HTERT RPE-1 (cell line): ENCODE measurements around the gene CMKLR1.

ENCODE experiments used
- in situ Hi-C: fragments of 300-500 bp; cut with MboI; formaldehyde crosslinking; loops from 4 replicates; pipeline ENCODE4 v1.14.3; 2020; ENCODE audit warnings: low sequenced_read_pairs

The CMKLR1 gene

DNA sequence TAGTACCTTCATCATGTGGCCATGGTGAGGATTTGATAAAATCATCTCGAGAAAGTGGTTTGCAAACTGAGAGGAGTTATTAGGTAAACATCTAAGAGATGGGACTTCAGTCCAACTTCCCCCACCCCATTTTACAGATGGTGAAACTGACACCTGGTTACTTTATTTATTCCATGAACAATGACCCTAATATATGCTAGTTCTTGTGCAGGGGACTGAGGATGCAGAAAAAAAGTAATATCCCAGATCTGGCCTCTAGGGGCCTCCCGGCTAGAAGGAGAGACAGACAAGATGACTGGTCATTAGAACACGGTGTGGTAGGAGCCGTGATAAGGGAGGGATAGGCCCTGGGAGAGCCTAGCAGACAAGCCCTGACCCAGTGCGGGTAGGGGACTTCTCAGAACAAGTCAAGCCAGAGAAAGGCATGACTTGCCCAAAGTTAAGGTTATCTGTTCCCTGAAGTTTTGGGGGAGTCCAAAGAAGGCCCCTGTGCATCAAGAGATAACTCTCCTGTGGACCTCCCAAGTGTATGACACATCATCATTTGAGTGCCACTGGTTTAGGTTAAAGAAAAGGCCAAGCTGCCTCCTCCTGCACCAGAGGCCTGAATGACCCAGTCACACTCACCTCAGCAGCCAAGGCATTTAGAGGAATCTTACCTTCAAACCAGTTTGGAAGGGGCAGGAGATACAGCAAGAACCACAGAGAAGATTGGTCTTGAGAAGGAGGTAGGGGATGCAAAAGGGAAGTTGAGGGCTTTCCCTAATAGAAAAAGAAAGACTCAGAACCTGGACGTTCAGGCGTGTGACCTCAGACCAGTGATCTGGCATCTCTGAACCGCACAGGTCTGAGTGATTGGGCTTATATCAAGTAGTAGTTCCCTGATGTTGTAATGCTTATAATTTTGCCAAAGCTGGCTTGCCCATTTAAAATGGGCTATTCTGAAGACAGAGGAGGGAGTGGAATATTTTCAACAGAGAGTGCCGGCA, 1.6 kb downstream of the CMKLR1 start:
- in situ Hi-C loops = no loop called here

DNA sequence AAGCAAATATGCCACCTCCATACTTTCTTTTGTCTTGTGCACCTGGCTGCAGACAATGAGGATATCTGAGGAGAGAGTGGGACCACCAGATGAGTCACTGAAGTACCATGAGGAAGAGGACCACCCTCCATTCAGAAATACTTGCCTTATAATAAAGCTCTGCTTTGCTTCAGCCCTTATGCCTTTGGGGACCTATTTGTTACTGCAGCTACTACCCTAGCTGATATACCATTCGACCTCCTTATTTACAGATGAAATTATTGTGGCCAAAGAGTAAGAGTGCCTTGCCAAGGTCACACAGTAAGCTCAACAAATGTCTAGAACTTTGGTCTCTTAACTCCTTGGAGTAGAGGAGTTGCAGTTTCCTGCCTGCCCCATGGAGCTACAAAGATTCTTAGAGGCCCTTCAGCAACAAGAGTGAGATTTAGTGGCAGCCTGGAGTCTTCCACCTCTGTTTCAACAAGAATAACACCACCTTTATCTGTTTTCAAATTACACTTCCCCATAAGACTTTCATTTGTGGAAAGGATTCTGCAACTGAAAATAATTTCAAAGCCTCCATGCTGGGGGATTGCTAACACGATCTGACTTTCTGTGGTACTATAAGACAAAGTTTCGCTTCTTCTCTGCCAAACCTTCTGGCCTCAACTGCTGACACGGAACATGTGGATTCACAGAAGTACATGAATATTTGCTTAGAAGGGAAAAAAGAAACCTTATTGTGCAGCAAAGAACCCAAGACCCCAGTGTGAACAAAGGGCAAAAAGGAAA, 3.6 kb downstream of the CMKLR1 start:
- in situ Hi-C loops = no loop called here

DNA sequence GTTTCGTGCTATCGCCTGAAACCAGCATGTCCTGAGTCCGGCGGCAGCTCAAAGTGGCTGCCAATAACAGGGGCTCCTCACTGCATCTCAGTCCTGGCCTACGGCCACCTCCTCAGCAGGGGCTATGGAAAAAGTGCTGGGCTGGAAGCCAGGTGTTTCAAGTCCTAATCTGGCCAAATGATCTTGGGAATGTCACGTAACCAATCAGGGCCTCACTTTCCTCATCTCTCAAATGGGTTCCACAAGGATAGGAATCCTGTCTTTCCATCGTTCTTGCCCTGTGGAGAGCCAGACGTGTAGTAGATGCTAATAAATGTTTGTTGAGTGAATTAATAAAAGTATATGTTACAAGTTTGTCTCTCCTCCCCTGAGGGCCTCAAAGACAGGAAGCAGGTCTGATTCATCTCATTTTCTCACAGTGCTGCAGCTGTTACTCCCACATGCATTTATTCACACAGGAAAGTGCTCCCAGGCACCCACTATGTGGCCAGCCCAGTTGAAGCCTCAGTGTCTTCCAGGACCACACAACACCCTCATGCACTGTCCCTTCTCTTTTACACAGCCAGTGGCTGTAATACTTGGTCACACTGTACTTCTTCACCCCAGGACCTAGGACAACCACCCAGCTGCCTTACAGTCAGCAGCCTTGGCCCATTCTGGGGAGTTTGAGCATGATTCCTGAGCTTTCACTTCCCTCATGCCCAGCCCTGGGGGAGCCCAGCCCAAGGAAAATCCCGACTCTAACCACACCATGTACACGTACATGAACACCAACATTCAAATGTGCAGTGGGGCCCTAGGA, 5.0 kb downstream of the CMKLR1 start:
- in situ Hi-C loops = no loop called here

DNA sequence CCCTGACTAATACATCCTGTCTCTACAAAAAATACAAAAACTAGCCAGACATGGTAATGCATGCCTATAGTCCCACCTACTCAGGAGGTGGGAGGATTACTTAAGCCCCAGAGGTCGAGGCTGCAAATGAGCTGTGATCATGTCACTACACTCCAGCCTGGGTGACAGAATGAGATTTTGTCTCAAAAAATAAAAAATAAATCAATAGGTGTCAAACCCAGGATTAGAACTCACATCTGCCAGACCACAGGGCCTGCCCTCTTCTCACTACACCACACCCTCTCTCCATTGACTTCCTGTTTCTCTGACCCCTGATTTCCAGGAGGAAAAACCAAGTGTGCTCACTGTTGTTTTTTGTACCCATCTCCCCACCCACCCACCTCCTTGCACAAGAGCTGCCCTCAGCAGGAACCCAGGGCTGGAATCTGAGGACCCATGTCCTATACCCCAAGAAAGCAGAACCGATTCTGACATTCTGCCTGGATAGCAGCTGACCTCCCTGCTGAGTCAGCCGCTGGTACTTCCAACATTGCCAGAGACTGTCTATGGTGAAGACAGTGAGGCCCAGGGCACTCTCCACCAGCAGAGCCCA, 6.2 kb downstream of the CMKLR1 start:
- in situ Hi-C loops = no loop called here

DNA sequence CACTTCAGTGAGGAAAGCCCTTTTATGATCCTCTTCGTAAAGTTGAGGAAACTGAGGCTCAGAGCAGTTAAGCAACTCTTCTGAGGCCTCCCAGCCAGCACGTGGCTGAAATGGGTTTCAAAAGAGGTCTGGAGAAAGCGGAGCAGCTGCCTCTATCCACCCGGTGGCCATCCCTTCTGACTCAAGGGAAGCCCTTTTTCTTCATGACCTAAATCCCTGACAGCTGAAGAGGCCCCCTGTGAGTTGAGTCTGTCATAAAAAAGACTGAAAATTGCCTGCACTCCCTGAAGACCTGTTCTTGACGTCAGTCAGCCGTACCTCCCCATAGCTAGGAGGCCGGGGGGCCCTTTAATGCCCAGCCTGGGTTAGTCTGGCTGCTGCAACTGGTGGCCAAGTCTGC, 10.7 kb downstream of the CMKLR1 start:
- in situ Hi-C loops = no loop called here

DNA sequence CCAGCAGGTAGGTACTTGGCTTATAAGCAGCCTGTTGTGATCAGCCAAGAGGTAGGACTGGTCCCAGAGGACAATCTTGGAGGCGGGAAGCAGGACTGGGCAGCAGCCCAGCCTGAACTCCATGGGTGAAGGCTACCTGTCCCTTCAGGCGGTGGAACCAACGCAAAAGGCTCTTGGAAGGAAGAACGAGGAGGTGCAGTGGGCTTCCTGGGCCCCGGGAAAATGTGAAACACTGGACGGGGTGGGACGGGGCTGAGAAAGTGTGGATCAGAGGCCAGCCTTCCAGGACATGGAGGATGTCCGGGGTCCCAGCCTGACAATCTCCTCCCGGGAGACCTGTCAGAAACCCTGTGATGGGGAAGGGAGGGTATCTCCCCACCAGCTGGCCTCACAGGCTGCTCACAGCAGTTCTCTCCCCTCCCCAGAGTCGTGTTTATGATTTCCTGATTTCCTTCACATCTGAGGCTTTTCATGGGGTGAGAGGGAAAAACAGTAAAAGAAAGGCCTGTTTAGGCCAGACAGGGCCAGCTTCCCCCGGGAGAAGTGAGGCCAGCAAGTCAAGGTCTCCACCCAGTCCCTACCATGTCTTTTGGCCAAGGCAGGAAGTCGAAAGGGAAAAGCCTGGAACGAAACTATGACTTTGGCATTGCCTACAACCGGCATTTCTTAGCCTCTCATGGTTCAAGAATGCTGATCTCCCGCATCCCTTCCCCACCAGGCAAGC, 11.3 kb downstream of the CMKLR1 start:
- in situ Hi-C loops = no loop called here

DNA sequence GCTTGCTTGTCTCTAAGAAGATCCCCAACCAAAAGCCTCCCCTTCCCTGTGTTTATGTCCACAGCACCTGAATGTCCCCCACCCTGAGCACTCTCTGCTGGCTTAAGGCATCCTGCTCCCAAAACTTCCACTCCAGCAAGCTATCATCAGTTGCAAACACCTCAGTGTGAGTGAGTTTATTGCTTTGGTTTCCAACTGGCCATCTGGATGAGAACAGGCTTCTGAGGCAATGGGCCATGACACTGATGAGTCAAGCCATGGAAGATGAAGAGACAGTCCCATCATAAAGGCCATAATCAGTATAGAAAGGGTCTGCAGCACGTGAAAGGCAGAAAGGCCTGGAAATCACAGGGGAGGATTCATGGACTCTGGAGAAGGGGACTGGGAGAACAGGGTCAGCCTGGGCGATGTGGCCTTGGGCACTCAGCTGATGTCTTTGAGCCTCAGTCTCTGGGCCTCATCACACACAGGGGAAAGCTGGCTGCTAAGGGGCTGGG, 12.8 kb downstream of the CMKLR1 start:
- in situ Hi-C loops = no loop called here

DNA sequence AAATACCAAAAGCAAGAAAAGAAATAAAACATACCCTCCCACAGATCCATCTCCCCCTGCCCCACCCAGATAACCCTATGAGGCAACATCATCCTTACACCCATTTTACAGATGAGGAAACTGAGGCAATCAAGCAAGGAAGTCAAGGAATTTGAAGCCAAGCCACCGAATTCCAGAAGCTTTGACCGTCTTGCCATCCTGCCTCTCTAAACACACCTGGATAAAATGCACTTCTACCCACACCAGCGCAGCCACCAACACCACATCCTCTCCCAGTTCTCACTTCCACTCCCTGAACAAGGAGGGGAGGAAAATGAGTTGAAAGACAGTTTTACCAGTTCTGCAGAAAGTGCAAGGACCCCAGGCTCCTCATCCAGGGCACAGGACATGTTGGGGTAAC, 13.6 kb downstream of the CMKLR1 start:
- in situ Hi-C loops = no loop called here

DNA sequence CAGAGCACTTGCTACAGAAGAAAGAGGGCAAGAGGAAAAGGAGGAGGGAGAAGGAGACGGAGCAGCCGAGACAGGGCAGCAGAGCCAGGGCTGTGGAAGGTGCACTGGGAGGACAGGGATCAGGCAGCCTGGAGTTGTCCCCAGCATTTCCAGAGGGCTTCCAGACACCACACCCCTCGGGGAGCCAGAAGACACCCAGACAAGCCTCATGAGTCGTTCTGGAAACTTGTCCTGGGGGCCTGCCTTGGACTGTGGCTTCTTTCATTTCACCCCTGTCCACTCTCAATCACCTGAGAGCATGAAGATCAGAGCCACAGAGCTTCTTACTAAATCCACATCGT, 14.1 kb downstream of the CMKLR1 start:
- in situ Hi-C loops = no loop called here

DNA sequence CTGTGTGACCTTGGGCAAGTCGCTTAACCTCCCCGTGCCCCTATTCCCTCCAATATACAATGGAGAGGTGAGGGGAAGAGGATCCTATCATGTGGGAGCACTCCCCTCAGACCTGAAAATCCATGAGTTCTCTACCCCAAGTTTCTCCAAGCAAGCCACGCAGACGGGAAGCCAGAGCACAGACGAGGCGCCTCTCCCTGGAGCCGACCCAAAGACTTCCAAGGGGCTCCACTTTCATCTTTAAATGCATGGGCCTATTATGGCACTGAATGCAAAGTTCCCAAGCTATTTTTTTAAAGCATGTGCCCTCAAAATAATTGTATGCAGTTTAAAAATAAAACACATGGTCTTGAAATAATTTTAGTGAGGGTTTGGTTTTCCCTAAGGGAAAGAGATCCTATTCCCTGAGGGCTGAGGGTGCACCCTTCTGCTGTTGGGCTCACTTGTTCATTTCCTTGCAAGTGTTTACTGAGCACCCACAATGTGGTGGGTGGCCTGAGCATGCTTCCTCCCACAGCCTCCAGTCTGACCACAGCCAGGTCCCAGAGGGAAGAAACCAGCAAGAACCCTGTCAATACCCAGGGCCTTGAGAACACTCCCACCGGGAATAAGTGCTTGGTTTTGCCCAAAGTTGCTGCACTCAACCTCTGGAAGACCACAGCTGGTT, 14.6 kb downstream of the CMKLR1 start:
- in situ Hi-C loops = no loop called here

DNA sequence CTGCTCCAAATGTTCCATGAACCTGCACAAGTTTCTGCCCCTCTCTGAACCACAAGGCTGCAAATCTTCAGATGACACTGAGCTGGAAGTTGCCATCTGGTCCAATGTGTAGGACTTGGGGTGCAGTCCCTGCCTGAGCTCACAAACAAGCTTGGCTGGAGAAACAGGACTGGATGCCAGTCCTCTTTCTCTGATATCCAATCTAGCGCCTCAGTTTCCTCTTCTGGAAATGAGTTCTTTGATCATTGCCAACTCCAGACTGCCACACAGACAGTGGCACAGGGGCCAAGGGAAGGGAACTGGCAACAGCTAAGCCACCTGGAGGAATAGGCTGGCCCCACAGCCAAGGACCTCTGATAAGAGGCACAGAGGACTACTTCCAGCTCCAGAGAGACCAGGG, 15.5 kb downstream of the CMKLR1 start:
- in situ Hi-C loops = no loop called here

DNA sequence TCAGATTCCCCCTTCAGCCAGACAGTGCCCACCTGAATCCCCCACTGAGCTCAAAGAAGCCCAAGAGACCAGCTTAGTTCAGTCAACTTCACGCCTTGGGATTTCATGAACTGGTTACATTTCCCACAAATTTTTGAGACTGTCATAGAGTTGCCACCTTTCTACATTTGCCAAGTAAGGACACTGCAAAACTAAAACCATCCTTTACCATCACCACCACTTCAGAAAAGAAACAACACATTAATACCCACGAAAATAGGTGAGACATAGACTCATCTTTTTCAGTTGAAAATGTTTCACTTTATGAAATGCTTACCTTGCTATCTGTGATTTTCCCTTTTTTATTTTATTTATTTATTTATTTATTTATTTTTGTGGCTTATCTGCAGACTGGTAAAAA, 16.1 kb downstream of the CMKLR1 start:
- in situ Hi-C loops = no loop called here

DNA sequence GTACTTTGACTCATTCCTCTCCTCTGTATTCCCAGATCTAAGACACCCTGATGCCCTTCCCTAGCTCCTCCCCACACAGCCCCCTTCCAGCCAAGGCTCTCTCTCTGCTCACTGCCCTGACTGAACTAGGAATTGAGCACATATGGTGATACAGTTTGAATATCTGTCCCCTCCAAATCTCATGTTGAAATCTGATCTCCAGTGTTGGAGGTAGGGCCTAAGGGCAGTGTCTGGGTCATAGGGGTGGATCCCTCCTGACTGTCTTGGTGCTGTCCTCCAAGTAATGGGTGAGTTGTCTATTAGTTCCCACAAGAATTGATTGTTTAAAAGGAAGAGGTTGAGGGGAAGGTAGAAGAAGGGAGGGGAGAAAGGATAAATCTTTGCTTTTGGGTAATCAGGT, 17.4 kb downstream of the CMKLR1 start:
- in situ Hi-C loops = no loop called here

DNA sequence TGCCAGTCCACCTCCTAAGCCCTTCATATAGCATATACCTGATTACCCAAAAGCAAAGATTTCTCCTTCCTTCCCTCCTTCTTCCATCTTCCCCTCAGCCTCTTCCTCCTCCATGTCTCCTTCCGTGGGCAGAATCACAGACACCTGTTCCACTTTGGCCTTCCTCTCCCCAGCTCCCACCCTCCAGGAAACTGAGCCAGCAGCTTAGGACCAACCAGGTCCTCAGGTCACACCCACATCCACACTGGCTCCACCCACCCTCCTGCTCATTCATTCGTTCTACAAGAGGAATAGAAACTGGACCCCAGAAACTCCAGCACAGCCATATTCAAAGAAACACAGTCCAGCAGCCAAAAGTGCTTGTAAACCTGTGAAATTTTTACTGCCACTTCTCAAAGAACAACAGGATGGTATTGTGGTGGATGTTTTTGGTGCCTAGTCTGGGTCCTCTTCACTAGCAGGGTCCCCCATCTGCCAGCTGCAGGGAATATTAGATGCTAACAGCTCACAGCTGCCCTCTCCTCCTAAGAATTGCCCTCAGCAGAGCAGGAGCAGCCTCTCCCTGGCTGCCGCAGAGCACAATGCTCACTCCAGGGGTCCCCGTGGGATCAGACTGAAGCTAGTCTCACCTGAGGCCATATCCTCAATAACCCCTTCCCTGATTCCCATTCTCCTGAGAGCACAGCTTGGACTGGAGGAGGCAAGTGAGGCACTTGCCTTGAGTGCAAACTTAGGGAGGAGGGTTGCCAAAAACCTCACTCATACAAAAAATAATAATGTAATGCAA, 18.4 kb downstream of the CMKLR1 start:
- in situ Hi-C loops = no loop called here

DNA sequence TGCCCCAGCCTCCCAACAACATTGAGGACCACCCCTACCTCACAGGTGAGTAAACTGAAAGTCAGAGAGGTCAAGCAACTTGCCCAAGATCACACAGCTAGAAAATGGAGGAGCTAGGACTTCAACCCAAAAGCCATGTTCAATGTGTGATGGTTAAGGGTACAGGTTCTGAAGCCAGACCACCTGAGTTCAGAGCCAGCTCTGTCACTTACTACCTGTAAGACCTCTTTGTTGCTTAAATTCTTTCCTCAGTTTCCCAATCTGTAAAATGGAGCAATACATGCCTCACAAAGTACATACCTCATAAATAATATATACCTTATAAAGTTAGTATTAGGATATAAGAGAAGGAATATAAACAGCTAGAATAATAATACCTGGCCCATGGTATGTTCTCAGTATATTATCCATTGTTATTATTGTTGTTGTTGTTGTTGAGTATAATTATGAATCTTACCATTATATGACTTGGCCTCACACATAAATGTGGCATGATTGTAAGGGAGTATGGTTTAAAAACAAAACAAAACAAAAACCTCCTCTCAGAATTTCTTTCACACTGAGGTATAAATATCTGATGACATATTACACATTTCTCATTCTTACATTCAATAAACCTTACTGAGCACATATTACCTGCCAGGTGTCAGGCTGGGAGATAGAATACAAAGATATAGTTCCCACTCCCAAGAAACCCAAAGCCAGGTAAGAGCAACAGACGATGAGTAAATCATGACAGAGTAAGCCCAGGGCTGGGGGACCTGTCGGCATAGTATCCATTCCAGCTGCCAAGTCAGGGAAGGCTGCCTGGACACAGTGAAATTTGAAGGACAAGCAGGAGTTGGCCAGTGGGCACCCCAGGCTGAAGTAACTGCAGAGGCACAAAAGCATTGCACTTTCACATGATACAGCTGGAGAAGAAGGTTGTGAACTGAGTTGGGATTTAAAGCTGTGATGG, 19.6 kb downstream of the CMKLR1 start:
- in situ Hi-C loops = no loop called here

DNA sequence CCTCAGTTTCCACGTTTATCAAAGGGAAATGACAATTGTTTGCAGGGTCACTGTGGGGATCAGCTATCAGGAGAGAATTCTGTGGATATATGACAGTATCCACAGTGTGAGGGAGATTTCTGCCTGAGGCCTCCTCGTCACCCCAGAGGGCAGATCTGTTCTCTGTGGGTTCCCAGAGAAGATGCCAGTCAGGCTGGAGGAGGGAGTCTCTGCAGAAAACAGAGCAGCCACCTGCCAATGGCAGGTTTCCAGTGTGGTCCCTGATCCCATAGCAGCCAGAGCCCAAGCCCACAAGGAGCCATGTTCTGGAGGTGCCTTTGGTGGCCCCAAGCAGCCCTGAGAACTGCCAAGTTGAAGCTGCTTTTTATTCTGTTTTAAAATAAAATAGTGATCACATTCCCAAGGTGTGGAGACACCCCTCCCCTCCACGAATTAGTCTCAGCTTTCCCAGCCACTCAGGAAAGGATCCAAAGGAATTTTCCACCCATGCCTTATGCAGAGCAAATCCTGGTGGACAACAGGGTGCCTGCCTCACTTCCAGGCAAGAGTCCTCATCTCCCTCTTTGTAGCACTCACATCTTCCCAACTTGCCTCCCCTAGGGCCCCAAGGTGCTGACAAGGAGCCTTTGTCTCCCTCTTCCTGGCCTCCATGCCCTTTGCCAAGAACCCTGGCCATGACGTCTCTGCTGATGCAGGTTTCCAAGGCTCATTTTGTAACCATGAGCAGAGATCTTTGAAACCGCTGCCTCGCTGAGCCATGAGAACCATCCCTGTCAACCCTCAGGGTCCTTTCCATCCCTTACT, 20.4 kb downstream of the CMKLR1 start:
- in situ Hi-C loops = no loop called here
